Mesenteric fat pad (tissue), 1 donor: Measurements from ENCODE around the gene C16orf78. TPM values are rescaled to one million over a fixed set of nuclear protein-coding genes. Genes with fewer than 3 reads are reported as not detected.
A peak's percentile ranks its signal among the peaks of the same experiment; 100 is the strongest.
"Not testable (repeated sequence)": the region's sequence is repeated elsewhere in the genome, so short reads cannot be mapped to it uniquely, and the experiment has no call there.

Experiments
- DNase-seq: peaks from one replicate; pipeline ENCODE4 v3.0.0-alpha.2; 2020; ENCODE audit warnings: low spot score
- total RNA-seq: library from RNA; stranded (reverse); fragmentation: NEBNext Ultra II Directional; extraction: Animal tissue kit (Norgen Biotek cat#: 25700); gene quantifications from one replicate; pipeline ENCODE4 v1.2.1, GENCODE V29; 2021
- donor health status: DM: yes; HTN: yes; CAD: no.

C16orf78 gene
- total RNA-seq, 1 donor from 2014 or later: not detected

DNA sequence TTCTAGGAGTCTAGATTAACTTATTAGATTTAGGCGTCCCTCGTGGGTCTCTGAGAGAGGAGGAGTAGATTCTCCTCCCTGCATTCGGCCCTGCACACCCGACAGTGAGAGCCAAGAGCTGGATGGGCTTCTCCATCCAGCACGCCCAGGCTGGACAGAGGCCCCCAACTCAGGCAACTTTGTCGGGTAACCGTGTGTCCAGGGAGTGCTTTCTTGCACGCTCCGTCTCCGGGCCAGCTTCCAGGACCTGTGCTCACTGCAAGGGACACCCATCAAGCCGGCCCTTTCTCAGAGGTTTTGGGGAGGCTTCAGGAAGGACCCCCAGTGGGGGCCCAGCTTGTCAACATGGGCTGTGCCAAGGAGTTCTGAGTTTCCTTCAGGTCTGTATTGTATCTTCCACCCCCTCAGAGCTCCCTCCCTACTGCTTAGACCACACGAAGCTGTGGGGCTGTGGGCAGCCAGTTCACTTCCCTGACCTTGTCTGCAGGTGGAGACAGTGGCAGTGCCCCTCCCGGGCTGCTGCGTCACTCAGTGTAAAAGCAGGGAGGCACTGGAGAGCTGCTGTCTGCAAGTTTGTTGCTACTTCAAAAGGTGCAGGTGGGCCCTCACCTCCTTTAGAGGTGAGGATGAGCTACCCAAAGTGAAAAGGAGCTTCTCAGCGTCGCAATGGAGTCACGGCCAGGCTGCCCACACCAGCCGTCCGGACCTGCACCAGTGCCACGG lies 24.0 kb upstream of the C16orf78 start:
- peak; percentile 76 for DNase-seq

DNA sequence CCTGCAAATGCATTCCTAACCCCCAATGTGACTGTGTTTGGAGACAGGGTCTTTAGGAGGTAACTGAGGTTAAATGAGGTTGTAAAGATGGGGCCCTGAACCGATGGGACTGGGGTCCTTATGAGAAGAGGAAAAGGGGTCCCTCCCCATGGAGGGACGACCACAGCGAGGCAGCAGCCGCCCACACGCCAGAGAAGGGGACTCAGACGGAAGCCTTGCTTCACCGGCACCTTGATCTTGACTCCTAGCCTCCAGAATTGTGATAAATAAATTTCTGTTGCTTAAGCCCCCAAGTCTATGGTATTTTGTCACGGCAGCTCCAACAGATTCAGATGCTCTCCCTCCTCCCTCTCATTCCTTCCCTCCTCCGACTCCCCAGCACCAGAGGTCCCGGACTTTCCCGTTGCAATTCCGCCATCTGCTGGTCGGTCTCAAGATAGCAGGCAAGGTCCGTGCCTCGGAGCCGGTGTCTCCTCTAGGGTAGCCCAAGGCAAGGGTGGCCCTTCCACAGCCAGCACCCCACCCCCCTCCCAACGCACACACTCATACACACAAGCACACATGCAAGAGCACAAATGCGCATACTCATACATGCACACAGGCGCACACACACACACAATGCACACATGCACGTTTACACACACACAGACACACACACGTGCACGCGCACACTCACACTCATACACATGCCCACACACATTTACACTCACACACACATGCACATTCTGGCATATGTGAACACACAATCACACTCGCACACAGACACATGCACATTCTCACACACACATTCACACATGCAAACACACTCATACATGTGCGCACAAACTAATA lies 23.1 kb upstream of the C16orf78 start:
- DNase-seq: peak; percentile 81

DNA sequence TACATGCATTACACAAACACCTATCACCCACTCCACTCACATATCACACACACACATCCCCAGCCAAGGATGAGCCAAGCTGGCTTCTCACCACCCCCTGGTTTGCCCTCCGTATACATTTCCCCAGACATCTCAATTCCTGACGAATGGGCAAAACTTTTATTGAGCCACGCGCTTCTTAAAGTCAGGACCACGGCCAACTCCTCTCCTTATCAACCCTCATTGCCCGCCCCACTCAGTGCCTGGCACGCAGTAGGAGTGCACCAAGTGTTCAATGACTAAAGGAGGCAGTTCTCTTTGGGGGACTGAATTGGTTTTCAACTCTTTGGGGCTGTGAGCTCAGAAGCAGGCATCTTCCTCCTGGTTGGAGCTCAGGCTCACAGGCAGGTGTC lies 22.5 kb upstream of the C16orf78 start:
- DNase-seq: peak; percentile 65

DNA sequence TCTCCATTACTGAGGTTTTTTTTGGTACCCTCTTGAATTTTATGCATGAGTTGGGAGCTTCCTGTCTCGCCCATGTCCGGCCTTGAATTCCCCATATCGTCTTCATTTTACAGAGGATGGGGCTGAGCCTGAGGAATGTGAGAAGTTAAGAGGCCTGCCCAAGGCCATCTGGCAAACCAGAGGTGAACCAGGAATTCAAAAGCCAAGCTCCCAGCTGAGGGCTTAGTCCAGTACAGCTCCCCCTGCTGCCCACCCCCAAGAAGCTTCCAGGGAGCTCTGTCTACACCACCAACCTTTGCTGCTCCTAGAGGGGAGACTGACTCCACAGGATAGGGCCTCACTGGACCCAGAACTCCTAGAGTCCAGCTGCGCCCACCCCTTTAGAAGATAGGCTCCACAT lies 20.7 kb upstream of the C16orf78 start:
- DNase-seq: no peak

DNA sequence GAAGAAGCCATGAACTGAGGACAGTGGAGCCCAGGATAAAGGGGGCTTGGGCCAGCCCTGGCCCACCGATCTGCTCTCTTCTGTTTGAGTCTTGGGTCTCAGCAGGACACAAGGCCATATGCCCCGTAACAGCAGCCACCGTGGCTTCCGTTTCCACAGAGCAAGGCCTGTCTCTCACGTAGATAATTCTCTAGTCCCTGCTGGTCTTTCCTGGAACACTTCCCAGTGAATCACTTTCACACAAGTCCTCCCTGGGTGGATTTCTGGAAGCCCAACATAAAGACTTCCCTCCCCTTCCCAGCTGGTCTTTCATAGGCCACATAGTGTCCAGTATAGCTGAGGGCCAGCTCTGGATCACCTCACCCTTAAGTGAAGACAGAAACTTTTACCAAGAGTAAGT lies 19.9 kb upstream of the C16orf78 start:
- peak; percentile 67 for DNase-seq

DNA sequence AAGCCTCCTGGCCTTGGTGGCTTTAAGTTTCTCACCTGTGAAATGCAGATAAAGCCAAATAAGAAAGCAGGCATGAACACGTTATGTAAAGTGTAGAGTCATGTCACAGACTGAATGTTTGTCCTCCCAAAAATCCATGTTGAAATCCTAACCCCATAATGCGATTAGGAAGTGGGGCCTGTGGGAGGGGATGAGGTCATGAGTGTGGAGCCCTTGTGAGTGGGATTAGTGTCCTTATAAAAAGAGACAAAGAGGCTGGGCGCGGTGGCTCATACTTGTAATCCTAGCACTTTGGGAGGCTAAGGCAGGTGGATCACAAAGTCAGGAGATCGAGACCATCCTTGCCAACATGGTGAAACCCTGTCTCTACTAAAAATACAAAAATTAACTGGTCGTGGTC lies 19.5 kb upstream of the C16orf78 start:
- peak; percentile 33 for DNase-seq

DNA sequence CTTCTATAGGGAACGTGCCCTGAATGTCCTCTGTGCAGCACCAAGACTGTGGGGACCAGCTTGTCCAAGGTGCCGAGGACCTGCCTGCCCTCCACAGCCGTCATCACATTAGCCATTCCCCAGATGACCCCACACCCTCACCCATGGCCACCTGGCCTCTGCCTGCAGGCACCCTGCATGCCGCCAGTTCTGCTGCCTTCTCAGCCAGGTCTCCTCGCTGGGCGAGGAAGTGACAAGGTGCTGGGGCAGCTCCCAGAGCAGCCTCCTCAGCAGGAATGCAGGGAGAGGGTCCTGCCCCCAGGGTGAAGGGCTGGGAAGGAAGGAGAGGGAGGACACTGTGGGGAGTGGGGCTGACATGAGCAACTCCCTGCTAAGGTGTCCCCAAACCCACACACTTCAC lies 18.6 kb upstream of the C16orf78 start:
- peak; percentile 73 for DNase-seq

DNA sequence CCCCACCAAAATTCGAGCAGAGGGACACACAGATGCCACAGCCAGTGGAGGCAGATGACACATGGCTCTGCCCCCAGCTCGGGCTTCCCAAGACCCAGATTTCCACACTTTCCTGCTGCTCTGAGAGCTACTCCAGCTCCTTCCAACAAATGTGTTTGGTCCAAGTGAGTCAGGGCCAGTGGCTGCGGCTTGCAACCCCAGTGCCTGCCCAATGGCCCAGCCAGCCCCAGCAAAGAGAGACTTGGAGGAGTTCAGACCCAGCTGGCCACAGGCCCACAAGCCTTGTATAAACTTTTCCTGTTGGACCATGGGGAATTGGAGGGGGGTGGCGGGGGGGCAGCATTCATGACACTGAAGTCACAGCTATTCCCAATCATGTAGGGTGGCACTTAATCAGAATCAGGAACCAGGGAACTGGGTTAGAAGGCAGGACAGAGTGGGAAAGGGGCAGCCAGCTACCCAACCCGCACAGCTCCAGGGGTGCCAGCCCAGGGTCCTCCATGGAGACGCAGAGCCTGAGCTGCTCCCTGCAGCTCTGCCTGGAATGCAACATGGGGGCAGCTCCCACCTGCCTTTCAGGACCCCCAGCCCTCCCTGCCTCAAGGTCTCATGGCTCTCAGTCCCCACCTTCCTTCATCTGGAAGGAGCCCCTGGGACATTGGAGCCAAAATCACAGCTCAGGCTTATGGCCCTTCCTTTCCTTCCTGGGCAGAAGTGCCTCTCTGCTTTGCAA lies 17.5 kb upstream of the C16orf78 start:
- peak; percentile 86 for DNase-seq

DNA sequence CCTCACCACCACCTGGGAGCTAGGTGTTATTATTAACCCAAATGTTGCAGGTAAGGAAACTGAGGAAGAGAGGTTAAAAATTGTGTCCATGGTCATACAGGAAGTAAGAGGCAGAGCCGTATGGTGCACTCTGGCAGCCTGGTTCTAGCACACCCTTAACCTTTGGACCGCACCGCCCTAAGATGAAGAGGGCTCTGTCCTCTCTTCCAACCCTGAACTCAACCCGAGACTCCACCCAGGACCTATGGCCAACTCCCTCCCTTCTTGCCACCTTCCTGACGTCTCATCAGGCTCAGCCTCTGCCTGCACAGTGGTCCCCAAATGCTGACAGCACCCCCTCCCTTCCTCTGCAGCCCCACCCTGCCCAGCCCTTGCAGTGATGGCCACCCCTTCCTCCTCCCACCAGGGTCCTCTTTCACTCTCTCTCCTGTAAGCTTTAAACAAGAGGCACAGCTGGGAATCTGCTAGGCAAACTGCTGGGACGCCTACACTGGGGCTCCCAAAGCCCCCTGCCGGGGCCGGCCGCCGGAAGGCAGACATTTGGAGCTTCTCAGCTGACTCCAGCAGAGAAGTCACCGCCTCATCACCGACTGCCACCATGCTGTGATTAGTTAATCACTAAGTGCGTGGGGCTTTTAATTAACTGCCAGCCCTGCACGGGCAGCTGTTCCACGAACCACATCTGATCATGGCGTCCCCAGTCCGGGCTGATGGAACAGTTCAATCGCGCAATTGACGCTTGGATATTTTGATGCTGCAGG lies 16.7 kb upstream of the C16orf78 start:
- peak; percentile 72 for DNase-seq

DNA sequence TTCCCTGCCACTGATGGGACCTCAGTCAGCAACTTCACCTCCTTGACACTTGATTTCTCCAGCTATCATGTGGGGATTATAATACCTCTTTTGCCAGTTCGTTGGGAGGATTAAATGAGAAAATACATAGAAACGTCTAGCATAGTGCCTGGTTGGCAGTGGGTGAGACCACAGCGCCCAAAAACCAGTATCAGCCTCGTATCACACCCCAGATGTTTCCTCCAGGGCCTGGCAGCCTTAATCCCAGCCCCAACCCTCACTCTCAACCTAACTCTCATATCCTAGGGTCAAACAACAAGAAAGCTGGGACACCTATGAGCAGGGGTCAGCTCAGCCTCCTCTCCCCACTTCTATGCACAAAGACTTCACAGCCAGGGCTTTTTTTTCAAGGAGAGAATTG lies 14.0 kb upstream of the C16orf78 start:
- no peak for DNase-seq

DNA sequence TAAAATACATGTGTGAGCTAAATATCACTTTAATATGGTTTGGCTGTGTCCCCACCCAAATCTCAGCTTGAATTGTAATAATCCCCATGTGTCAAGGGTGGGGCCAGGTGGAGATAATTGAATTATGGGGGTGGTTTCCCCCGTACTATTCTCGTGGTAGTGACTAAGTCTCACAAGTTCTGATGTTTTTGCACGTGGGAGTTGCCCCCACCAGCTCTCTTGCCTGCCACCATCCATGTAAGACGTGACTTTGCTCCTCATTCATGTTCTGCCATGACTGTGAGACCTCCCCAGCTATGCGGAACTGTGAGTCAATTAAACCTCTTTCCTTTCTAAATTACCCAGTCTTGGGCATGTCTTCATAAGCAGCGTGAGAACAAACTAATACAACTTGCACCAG lies 11.9 kb upstream of the C16orf78 start:
- not testable (repeated sequence) for DNase-seq

DNA sequence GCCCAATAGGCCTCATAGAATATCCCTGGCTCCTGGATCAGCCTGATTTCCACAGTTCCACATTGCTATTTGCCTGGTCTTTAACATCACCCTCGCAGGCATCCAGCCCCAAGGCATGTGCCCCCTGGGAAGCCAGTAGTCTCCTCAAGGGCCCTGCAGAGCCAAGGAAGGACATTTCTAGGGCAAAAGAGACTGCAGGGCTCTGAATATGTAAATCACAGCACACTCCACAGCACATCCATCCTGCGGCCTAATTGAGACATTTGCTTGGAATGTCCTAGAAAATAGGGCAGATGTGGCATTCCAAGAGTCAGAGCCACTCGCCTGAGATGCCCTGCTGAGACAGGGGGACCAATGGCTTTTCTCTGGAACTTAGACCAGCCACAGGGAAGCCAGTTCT lies 11.4 kb upstream of the C16orf78 start:
- no peak for DNase-seq

DNA sequence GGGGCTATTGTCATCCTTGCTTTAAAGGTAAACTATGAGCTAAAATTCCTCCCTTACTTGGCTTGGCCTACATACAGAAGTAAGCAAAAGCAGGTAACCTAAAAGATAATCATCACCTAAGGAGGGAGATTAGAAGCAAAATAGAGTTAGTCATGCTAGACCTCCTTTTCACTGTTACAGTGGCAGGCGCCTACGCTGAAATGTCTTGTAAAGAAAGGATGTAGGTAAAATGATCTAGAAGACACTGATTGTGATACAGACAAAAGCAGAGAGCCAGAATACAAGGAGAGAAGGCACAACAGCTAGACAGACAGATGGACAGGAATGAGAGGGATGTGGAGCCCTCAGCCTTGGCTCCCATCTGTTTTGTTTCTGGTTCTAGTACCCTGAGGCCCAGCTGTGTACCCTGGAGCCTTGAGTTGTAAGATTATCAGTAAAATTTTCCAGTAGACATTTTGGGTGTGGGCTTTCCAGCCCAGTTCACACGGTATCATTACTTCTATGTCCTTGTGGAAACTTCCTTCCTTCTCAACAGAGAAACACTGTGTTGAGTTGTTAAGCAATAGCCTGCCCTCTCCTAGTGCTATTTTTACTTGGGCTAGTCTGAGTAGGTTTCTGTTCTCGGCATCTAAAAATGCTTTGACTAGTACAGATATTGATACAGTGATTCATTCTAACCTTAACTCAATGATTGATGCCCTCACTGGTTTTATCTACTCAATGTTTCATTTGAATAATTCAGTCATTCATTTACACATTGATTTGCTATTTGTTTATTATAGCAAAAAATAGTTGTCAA lies 7.7 kb upstream of the C16orf78 start:
- DNase-seq: no peak

DNA sequence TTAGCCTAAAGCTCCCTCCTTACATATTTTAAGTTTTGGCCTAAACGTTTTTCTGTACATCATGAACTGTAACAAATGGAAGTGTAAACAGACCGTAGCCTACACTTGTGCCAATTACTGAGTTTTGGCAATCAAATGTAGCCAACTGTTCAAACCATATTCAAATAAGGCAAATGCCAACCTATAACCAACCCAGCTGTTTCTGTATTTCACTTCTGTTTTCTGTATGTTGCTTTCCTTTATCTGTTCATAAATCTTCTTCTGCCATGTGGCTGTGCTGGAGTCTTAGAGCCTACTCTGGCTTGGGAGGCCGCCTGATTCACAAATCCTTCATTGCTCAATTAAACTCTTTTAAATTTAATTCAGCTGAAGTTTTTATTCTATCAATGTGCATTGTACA lies 6.9 kb upstream of the C16orf78 start:
- no peak for DNase-seq

DNA sequence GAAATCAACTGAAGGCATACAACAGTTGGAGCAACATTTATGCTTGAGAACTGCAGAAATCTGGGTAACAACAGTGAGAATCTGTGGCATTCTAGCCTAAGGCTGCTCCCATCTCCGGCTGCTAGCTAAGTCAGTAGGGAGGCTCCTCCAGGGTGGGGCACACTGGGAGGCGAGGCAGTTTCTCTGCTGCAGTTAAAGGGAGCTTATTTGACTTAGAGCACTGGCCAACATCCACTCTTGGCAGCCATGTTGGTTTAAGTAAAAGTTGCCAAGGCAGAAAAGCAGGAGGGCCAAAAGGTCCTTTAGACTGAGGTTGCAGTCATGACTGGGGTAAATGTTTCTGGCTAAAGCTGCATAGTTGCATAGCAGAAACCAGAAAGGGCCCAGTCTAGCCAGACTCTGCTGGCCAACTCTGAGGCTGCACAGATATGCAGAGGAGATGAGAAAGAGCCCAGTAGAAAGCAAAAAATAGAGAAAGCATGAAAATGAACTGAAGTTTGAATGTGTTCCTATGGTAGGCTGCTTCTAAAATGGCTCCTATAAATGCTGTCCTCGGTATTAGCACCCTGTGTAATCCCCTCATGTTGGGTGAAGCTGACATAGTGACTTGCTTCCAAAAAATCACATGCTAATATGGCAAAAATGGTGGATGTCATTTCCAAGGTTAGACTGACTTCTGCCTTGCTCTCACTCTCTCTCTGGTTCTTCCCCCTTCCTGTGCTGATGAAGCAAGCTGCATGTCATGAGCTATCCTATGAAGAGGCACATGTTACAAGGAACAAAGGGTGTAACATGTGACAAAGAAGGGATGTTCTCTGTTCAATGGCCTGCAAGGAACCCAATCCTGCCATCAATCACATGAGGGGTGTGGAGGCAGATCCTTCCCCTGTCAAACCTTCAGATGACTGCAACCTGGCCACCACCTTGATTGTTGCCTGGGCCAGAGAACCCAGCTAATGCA lies 3.7 kb upstream of the C16orf78 start:
- DNase-seq: no peak

DNA sequence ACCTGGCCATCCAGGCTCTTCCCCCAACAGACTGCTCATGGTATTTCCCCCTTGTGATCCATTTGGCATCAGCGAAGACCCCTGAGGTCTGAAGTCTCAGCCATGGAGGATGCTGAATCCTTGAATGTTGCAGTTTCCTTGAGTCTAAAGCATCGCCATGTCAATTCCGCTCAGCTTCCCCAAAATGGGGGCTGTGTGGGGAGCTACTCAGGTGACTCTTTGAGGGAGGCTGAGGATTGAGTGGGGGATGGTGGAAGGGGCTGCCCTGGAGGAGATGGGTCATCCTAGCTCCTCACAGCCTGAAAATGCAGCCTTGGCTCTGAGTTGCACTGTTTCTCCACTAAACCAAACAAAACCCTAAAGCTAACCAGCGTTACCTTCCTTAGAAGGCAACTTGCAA lies 2.6 kb downstream of the C16orf78 start:
- DNase-seq: no peak

DNA sequence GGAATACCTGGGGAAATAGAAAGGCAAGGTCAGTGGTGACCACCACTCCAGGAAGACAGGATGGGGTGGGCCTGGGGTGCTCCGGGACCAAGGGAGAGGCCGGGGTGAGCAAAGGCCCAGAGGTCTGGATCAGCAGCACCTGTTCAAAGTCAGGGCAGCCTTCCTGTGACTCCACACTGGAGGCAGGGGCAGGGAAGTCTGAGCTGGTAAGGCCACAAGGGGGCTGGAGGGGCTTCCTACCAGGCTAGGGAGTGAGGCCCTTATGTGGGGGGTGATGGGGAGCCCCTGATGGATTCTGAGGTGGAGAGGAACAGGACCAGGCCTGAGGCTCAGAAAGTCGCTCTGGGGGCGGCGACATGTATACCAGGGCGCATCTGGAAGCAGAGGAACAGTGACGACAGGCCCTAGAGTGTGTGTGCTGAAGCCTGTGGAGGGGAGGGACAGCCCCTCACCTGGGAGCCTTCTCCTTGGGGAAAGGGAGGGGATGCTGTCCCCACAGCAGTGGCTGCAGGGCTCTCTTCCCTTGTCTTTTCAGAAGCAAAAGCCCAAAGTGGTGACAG lies 3.7 kb downstream of the C16orf78 start:
- DNase-seq: no peak

DNA sequence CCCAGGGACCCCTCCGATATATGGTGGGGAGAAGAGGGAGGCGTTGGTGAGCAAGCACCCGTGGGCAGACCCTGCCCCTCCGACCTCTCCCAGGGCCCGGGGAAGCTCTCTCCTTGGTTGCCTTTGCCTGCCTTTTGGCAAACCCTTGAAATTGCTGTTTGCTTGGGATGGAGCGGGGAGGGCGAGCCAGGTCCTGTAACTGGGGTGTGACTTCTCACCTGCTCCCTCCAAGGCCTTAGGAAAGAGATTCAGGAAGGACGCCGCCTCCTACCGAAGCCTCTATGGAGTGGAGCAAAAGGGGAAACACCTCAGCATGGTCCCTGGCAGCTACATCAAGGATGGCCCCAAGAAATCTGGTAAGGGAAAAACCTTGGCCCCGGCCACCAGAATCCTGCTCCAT lies 4.6 kb downstream of the C16orf78 start:
- no peak for DNase-seq

DNA sequence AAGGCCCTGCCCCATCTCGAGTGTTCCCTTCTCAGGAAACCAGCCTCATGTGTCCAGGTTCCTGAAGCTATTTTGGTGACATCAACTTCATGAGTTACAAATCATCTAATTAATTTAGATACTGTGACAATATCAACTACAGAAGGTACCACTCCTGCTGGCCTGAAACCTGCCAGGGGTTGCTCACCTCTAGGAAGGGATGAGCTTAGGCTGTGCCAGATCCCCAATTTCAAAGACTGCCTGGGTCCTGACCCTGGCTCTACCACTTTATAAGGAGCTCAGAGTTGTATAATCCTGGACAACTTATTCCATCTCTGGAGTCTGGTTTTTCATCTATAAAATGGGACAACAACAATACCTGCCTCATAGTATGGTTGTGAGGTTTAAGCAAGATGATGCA lies 5.2 kb downstream of the C16orf78 start:
- DNase-seq: no peak
